ENCODE measurements around the gene SH3BP5.

Gene SH3BP5

DNA sequence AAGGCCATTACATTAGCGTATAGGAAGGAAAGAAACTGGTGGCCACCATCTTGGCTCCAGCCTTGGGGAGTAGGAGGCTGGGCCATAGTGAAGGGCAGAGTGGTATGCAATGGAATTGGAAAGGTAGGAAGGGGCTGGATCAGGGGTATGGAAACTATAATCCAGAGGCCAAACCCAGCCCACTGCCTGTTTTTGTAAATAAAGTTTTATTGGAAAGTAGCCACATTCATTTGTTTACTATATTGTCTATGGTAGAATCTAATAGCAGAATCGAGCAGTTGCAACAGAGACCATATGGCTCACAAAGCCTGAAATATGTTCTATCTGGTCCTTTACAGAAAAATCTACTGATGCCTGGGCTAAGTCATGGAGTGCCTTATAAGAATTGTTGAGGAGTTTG lies 14.1 kb upstream of the SH3BP5 start:
- no peak for DNase-seq

DNA sequence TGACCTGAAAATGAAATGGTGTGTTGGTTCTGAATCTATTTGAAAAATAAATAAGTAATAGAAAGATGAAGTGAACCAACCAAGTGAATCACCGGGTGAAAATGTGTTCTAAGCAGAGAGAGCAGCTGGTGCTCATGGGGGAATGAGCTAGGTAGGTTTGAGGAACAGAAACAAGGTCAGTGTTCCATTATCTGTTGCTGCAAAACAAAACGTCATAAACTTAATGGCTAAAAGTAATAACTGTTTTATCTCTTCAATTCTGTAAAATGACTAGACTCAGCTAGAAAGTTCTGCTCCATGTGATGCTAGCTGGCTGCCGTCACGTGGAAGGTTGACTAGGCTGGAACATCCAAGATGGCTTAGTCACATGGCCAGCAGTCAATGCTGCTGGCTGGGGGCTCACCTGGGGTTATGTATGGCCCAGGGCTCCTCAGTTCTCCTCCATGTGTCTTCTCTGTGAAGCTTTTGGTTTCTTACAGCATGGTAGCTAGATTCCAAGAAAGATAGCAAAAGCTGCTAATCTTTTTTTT lies 13.3 kb upstream of the SH3BP5 start:
- no peak for DNase-seq

DNA sequence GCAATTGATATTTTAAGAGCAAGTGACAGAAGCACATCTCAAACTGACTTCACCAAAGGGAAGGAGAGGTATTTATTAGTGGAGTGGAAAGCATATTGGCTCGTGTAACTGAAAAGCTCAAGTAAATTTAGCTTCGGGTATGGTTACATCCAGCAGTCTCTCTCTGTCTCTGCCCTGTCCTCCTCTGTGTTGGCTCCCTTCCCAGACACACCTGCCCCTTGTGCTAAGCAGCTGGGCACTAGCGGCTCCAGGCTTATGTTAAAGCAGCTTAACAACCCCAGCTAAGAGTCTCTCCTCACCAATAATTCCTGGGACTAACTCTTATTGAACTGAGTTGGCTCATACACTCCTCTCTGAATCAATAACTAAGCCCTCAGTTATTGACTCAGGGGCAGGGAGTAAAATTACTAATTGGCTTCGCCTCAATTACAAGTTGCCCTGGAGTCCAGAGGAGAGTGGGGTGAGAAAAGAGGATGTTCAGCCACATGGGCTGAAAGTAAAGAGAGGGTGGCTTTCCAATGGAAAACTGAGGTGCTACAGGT lies 12.8 kb upstream of the SH3BP5 start:
- peak; percentile 98 for DNase-seq

DNA sequence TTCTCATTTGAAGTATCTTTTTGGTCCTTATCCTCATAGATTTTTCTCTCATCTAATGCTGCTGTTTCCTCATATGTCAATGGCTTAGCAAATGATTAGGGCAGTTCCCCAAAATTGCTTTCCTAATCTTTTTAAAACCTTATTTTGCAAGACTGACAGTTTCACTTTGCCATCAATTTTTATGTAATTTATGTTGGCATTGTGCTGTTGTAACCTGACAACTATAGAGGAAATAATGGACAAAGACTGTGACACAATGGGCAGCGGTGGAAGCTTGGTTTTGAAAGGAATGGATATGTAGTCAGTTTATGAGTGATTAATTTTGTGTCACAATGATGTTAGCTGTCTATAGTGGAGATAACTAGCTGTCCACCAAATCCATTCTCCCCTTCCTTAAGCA lies 10.6 kb upstream of the SH3BP5 start:
- no peak for DNase-seq

DNA sequence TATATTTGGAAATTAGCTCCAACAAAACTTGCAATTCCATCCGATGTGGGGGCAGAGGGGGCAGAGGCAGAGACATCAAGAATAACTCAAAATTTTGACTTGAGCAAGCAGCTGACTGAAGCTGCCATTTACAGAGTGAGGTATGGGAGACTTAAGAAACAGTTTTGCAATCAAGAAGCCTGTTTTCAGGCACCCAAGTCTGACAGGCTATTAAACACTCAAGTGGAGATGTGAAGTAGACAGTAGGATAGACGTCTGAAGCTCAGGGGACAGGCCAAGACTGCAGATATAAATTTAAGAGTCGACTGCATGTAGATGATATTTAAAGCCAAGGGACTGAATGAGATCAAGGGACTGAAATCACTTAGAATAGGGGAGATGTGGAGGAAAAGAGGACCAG lies 9.9 kb upstream of the SH3BP5 start:
- DNase-seq = no peak

DNA sequence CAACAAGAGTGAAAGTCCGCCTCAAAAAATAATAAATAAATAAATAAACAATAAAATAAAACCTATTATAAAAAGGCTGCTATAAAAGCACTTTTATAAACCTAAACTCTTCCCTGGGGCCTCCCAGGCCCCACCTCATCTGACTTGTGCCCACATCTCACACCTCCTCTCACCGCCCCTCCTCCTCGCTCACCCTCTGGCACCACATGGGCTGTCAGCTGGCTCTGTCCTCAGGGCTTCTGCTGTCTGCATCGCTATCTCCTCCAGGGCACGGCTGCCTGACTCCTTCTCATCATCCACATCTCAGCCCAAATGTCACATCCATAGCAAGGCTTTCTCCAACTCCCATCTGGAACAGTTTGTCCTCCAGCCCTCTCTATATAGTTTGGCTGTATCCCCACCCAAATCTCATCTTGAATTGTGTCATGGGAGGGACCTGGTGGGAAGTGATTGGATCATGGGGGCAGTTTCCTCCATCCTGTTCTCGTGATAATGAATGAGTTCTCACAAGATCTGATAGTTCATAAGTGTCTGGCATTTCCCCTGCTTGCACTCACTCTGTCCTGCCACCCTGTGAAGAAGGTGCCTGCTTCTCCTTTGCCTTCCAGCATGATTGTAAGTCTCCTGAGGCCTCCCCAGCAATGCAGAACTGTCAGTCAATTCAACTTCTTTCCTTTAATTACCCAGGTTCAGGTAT lies 8.8 kb upstream of the SH3BP5 start:
- no peak for DNase-seq

DNA sequence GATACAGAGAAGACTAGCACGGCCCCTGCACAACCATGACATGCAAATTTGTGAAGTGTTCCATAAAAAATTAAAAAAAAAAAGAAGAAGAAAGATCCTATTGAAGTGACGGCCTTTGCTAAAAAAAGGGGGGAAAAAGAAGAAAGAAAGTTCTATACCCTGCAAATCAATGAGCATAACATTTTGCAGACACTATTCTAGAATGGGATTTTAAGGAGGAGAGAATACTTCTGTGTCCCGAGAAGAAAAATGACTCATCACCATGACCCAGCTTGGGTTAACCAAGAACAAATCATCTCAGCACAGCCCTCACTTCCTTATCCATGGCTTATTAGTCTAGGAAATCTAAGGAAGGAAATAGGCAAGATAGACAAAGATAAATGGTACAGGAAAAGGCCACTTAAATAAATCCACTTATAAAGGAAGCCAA lies 7.4 kb upstream of the SH3BP5 start:
- no peak for DNase-seq

DNA sequence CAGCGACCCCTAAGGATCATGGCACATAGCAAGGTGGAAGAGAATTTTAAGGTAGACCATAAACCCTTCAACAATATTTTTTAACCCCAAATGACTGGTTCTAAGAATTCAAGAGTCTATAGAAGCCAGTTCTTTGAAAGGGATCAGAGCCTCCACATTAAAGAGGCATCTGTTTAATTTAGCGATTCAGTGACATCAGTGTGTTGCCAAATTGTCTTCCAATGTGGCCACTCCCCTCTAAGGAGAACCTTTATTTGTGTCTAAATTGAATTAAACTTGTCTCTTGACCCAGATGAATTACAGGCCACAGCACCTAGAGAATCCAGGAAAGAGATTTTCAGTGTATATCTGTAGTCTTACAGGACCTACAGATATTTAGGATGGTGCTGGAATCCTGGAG lies 6.6 kb upstream of the SH3BP5 start:
- DNase-seq = no peak

DNA sequence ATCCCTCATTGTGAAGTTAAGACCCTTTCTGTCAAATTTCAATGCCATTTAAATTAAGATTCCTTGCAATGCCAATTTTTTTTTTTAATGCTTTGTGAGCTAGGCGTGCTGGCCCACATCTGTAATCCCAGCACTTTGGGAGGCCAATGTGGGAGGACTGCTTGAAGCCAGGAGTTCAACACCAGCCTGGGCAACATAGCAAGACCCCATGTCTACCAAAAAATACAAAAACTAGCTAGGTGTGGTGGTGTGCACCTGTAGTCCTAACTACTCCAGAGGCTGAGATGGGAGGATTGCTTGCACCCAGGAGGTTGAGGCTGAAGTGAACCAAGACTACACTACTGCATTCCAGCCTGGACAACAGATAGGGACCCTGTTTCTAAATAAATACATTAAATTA lies 5.6 kb upstream of the SH3BP5 start:
- DNase-seq = no peak

DNA sequence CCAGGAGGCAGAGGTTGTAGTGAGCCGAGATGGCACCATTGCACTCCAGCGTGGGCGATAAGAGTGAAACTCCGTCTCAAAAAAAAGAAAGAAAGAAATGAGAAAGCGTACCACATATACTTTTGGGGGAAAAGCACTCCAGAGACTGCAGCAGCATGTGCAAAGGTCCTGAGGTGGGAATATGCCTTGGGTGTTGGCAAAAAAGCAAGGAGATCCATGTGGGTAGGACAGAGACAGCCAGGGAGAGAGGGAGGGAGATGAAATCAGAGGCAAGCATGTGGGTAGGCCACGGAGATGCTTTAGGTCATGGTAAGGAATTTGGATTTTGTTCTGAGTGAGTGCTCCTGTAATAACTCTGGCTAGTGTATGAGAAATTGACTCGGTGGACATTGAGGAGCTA lies 3.7 kb upstream of the SH3BP5 start:
- no peak for DNase-seq

DNA sequence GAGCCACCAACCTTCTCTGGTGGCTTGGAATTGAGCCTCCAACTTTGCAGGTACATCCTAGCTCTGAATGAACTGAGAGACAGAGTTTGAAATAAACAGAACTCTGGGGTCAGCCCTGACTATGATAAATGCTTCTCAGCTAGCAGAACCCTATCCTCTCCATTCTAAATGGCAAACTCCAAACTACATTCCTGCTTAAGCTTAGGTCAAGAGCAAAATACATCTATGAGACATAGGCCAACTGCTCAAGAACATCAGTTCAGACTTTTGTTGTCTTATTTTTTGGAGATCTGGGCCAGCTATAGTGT lies 1.5 kb upstream of the SH3BP5 start:
- DNase-seq = no peak

DNA sequence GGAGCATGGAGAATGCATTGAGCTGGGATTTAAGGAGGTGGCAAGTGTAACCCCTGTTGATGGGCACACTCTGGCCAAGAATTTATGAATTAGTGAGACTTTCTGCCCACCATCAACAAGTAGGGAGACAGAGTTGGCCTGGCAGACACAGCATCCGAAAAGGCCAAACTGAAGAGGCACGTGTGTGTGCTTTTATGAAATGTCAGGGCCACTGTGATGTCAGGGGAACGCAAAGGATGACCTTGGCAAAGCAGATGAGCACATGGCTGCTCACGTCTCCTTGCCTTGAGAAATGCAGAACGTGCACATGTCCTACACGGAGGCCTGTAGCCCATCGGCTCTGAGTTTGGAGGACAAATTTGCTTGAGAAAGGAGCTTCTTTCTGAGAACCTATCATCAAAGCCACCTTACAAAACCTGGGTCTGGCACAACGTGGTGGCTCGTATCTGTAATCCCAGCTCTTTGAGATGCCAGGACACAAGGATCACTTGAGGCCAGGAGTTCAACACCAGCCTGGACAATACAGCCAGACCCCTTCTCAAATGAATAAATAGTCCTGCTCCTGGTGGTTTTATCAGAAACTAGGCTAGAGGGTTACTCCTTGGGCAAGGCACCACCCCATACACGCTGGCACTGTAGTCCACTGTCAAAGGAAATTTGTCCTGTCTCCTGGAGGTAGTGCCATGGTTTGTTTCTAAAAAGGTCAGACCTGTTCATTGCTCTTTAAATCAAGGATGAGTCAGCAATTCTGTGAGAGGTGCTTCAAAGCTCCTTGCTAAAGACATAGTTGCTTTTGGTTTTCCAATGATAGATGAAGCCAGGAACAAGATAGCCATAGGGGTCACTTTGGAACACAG lies 941 bp upstream of the SH3BP5 start:
- DNase-seq = no peak

DNA sequence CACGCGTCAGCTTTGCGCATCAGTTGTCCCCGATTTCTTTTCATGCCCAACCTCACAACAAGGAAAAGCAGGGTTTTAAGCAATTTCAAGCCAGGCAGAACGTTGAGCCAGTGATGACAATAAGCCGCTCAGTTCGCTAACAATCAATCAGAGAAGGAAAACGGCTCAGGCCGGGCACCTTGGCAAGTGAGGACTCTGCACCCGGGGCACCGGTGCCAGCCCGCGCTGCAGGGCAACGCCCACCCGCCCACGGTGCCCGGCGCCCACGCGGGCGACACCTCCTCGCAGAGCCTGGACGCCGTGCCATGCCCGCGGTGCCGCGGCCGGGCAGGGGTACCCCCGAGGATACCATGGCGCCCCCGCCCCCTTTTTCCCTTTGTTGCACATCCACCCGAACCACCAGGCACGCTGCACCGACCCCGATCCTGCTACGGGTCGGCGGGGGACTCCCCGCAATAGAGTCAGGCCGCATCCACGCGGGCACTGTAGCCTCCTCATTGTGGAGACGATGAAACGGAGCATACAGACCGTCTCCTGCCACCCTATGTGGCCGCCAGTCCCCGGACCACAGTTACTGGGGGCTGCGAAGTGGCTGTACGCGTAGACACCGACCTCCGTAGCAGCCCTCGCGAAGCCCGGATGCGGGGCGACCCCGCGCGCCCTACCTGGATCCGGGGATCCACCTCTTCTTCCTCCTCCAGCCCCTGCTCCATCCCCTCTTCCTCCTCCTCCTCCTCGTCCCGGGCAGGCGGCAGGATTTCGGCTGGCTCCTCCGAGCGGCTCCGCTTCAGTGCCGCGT lies 581 bp downstream of the SH3BP5 start:
- peak; percentile 39 for DNase-seq

DNA sequence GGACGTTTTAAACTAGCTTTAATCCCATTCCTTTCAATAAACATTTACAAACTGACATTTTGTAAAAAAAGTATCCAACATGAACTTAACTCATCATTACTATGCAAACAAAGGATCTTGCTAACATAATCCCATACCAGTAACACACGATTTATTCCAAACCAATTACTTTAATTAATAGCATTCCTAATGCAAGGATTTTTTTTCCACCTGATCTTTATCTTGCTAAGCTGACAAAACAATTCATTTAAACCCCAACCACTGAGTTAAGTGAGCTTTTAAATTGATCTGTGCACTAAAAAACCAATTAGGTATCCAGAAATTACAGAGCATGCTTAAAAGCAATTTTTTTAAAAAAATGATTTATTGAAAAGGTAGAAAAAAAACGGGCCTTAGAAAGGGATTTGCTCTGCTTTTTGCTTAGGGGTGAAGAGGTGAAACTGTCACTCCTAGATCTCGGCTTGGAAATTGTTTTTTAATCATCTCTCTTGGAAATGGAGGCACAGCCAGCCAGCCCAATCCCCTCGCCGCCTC lies 1.2 kb downstream of the SH3BP5 start:
- DNase-seq = no peak

DNA sequence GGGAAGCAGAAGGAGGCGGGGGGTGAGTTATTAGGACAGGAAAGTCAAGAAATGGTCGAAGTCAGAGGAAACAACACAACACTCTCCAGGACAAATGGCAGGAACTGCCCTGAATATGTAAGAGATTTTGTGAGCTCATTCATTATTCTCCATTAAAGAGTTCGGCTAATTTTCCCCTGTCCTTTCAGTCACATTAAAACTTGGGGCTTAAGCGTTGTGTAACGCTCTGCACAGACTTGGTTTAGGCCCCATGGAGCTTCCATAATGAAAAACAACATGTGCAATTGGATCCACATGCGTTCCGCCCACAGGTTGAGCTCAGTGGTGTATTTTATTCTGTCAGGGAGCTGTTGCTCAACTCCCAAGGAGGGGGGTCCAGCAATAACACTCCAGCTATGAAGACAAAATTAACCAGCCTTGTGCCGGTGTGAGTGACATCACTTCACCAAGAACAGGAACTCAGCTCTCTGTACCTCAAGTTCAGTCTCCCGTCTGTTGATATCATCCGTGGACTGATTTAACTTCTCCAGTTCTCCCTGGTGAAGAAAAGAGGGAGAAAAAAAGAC lies 2.3 kb downstream of the SH3BP5 start:
- no peak for DNase-seq

DNA sequence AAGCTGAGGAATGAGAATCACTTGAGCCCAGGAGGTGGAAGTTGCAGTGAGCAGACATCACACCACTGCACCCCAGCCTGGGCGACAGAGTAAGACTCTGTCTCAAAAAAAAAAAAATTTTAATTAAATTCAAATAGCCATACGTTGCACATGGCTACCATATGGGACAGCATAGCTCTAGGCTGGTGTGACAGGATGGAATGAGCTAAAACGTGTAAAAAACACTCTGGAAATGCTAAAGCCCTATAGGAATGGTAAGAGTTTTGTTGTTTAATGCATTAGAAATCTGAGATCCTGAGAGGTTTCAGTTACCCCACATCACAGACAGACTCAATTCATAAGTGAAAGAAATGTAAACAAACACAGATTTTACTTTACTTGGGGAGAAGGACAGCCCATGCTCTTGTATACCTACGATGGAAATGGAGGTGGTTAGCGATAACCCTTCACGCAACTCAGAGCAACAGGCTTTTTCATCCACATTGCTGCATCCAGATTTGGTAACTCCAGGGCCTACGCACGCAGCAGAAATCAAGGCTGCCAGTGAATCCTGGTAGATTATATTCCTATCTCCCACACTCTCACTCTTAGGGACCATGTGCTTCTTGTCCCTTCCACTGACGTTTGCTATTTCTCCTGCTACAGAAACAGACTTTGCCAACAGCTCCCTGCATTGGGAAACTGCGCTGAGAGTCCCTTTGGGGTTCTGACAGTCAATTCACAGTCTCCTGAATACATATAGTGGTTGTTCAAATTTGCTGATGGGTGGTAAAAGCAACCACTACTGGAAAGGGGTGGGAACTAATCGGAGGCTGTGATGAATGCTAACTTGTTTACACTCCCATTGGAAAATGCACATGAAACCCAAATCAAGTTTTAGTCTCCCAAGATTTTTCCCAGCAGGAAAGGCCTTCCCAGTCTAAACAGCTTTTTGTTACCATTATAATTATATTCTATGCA lies 3.1 kb downstream of the SH3BP5 start:
- no peak for DNase-seq

DNA sequence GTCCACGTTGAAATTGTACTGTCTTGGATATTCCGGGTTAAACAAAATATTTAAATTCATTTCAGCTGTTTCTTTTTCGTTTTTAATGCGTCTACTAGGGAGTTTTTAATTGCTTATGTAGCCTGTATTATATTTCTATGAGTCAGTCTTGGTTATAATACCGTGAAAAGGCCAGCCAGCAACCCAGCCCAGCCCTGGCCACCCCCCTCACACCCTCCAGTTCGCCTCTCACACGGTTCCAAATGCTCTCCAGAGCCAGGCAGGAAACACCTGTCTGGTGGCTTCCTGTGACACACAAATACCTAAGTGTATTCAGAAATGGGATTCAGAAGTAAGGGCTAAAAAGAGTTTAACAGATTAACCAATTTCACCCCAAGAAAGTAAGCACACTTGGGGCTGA lies 4.4 kb downstream of the SH3BP5 start:
- DNase-seq = peak; percentile 91

DNA sequence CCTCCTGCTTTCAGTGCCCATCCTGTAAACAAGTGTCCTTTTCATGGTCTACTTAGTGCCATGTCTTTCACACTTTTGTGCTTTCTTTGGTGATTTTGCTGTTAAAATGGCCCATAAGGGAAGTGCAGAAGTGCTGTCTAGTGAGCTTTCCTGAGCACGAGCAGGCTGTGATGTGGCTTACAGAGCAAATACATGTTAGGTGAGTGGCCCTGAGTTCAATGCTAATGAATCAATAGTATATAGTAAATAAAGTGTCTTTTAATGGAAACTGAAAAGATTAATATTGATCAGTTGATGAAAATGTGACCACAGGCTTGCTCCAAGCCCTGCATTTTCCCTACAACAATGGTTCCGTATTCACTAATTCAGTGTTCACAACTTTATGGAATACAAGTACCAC lies 5.7 kb downstream of the SH3BP5 start:
- no peak for DNase-seq

DNA sequence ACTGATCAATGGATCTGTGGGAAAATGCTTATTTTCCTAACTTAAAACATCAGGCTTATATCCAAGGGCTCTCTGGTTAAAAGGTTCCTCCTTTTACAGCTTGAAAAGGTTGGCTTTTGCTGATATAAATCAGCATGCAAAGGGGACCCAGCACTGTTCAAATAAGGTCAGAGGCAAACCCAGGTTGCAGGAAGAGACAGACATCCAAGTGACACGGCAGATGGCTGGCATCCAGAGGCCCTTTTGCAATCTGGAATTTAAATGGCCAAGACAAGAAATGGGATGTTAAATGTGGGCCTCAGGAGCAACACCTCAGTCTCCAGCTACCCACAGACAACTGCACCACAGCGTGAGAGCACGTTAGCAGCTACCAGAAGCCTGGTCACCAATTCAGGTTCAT lies 6.3 kb downstream of the SH3BP5 start:
- DNase-seq = peak; percentile 14

DNA sequence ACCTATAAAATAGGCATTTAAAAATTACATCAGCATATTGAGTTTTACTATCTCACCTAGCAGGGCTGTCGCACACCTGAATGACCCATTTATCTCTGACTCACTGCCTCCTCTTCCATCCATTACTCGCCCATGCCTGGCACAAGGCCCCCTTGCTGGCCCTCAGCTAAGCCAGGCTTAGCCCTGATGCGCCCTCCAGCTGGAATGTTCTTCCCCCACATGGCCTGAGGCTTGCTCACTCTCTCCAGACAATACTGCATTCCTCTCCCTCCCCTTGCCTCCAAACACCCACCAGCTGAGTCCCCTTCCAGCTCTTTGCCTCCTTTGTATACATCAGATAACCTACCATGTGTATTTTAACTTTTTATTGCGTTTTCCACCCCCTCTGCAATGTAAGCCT lies 7.2 kb downstream of the SH3BP5 start:
- DNase-seq = no peak

DNA sequence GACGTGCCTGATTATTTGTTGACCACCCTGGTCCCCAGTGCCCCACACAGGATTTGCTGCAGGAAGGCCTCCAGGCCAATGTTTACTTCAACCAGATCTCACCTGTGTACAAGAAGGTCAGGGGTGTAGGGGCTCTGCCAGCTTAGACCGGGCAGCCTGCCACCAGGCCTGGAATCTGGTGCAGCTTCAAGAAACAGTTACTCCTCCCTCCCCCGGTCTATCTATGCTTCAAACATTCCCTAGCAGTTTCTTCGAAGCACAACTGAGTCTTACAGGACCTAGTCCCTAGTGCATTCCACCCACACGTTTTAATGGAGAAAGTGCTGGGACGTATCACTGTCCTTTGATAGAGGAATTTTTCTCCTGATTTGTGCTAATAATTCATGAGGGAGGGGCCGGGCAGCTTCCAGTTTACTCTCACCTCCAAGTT lies 8.0 kb downstream of the SH3BP5 start:
- no peak for DNase-seq

Data from NCI-H1092 treated with DMSO at 0.1 percent for 48 hours (cell line).